Panc1 (cell line): Measurements from ENCODE around the gene S100A6.

Source experiments
- CTCF ChIP-seq: fragments of 450-650 bp; IDR thresholded peaks from 2 replicates; pipeline ENCODE4 v1.5.1; 2017; ENCODE audit warnings: mild to moderate bottlenecking
- POLR2AphosphoS5 ChIP-seq: IDR thresholded peaks from 2 replicates; pipeline ENCODE4 v1.6.1; 2012; ENCODE audit warnings: mild to moderate bottlenecking, low read depth, low read length, moderate library complexity
- REST ChIP-seq, 2 experiments: IDR thresholded peaks; 2 replicates each; pipeline ENCODE4 v1.6.1; 2011 to 2012; ENCODE audit warnings: low read depth in 2 of 2, control low read depth in 1 of 2, low read length in 1 of 2, mild to moderate bottlenecking in 1 of 2, moderate library complexity in 1 of 2; ENCODE audit not compliant: insufficient read depth in 1 of 2

- TF ChIP-seq CTCF (no peak), POLR2AphosphoS5 (no peak), REST (IDR thresholded peaks at IDR 0.05; ENCODE audit: insufficient read depth in 1 of 2, low read depth in 2 of 2, low read length in 1 of 2) (no peak)
Observed at GRCh38 chr1:153546796-153547559, 11.2 kb upstream of the S100A6 start.
